NCI-H510A (cell line): ENCODE data around the gene PLEKHA3.
"Not testable (repeated sequence)": the region's sequence is repeated elsewhere in the genome, so short reads cannot be mapped to it uniquely, and the experiment has no call there.

ENCODE experiments used
- DNase-seq: peaks from one replicate; lab custom pipeline; 2025; lab: John Stamatoyannopoulos, UW

PLEKHA3 gene

DNA sequence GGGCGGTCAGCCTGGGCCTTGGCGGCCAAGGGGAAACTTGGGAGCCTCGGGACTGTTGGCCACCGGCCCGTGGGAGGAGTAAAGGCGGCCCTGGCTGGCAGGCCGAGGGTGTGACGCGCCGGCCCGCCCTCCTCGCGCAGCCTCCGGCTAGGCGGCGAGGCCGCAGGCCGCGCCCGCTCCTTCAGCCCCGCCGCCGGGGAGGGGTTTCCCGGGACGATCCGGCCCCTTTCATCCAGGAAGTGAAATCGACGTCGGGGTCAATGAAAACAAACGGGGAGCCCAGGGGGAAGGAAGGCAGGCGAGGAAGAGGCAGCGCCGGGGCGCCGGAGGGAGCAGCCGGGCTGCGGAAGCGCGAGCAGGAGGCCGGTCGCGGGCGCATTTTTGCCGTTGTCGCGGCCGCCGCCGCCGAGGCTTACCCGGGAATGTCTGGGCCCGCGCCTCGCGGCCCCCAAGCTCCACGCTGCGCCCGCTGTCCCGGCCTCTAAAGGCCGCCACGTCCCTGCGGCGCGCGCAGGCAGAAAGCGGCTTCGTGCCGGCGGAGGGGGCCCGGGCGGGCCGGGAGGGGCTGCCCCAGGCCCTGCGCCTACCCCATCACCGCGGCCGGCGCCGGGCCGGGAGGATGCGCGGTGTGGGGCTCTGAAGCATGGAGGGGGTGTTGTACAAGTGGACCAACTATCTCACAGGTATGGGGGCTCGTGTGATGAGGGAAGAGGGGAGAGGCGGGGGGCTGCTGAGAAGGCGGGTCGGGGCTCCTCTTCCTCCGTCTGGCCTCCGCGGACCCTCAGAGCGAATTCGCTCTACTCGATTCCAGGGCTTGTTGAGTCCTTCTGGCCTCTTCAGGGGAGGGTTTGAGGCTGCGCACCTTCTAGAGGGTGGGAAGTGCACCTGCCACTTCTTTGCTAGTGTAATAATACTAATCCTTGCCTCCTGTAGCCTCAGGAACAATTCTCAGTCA is at the start of gene PLEKHA3:
TSS of gene PLEKHA3 (plus strand) at position 231 of the 955 bp plus-strand sequence. CDS start at position 644, 413 bp downstream.
- DNase-seq = peak; percentile 99

DNA sequence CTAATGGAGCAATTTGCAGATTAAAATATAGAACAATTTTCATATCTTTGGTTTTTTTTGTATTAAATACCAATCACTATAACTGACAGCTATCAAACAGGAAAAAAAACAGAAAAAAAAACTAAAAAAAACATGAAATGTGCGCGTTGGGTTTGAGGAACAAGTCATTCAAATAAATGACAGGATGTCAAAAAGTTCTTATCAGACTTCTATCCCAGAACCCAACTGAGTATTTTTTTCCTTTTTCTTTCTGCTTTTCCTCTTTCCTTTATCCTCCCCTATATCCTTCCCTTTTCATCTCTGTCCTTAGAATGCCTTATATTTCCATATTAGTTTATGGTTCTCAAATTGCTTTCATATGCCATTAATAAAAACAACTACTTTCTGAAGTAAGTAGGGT is 43.6 kb upstream of the PLEKHA3 start:
- no peak for DNase-seq

DNA sequence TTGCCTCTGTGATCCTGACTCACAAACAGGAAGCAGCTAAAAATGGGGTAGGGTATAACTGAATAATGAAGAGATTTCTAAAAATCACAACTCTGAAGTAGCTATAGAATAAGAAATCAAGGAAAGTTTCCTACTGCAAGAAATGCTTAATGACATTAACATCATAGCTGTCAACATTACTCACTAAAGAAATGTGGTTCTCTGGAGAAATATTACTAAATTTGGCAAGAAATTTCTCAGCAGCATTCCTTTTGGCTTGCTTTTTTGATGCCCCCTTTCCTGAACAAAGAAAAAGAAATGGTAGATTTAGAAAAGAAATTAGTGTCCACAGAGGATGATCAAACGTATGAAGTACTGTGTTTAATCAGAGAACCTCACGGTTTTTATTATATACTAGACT is 38.8 kb upstream of the PLEKHA3 start:
- no peak for DNase-seq

DNA sequence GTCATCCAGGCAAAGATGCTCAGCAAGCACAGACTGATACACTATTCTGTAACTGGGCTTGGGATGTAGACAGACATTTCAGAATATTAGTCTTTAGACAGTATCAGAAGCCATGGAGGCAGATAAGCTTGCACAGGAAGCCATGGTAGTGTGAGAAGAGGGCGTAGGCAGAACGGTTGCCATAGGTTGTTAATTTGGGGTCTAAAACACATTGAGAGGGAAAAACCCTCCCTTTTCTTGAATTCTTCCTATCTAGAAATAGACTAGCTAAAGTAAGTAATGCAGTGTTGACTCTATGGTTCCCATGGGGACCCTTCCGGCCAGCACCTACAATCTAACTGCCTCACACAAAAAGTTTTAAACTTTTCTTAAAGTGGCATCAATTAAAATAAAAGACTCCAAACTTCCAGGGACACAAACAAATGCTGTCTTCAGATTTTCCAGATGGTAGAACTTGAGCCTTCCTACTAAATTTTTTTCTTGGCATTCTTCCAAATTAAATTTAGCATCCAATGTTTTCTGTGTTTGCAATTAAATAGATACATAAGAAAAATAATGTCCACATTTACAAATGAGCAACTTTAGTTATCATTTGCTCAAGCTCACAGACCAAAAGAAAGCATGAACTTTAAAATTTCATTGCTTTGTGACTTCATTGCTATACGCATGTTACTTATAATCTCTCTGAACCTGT is 31.1 kb upstream of the PLEKHA3 start:
- no peak for DNase-seq

DNA sequence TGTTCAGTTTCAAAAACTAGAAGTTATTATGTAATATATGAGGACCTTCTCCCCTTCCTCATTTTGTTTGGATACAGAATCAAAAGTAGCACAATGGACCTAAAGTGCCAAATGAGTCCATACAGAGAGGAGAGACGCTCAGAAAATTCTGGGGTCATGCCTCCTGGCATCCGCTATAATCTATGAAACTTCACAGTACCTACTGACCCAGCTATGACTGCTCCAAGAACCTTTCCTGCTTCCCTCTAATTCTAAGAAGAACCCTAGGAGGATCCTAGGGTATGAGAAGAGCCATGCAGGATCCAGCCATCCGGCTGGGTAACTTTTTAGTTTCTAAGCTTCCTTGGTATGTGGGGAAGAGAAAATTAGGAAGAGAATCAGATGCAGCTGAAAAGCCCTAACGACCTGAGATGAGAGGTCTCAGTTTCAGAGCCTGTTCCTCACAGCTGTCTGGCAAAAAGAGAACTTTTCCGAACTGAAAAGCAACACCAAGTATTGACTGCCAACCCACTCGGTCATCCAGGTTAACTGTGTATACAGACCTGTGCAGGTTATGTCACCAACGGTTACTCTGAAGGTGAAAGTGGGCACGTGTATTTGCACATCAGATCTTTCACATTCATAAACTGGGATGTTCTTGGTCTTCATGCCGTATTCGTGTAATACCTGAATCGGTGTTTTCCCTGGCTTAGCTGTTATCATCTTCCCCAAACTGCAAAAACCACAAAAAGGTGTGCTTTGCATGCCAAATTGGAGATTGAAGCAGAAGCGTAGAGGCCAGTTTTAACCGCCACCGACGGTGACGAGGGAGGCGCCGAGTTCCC is 30.3 kb upstream of the PLEKHA3 start:
- DNase-seq = no peak

DNA sequence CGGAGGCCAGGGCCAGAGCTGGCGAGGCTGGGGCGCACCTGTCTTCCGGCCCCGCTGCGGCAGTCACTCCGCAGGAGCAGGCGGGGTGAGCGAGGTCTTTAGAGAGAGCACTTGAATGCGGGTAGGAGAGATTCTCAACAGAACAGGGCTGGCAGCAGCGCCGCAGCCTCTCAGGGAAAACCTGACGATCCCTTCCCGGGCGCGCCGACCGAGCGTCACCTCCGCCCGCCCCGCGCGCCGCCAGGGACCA is 29.8 kb upstream of the PLEKHA3 start:
- DNase-seq = peak; percentile 97

DNA sequence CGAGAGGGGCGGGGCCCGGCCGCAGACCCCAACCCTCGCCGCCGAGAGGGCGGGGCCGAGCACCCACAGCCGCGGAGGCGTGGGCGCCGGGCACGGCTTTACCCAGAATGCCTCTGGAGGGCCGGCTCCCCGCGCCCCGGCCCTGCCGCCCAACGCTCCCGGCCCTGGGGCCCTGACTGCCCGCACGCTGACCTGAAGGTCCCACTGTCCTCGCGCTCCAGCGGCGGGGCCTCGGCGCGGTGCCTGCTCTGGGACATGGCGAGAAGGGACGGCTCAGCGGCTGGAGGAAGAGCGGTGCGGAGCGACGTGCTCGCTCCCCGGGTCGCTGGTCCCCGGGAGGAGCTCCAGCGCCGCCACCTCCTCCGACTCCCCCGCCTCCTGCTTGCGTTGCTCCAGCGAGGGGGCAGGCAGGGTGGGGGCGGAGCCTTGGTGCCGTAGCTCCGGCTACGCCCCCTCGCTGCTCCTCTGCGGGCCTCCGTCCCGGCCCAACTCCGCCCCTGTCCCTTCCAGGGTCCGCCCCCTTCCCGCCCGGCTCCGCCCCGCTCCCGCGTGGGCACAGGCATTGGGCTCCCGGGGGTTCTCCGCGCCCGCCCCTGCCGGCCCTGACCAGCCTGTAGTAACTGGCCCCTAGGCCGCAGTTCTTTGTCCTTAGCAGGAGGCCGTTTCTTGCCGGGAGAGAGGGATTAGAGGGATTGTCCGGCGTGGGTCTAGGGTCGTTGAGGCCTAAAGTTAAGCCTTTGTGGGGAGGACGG is 29.3 kb upstream of the PLEKHA3 start, which contains the start of the genes PJVK and PRKRA:
TSS of gene PJVK (plus strand) at position 605 of the 752 bp plus-strand sequence. CDS start 2,032 bp downstream, outside the sequence.
TSS of gene PRKRA (minus strand) at position 402 of the 752 bp plus-strand sequence. CDS start at position 257, 145 bp downstream.
- DNase-seq = peak; percentile 98

DNA sequence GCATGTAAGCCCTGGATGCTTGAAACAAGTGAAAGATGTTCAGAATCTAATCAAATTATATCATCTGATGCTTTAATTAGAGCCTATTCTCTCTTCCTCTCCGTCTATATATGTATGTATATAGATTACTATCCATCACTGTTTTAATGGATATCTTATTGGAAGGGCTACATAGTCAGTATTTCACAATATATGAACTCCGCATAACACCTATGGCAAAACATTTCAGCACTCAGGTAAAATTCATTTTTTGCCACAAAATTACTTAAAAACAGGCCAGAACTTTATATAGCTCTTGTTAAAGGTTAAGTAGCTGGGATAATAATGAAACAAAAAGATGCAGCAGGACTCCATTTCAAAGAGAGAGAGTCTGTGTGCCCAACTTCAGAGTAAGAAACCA is 27.9 kb upstream of the PLEKHA3 start:
- no peak for DNase-seq

DNA sequence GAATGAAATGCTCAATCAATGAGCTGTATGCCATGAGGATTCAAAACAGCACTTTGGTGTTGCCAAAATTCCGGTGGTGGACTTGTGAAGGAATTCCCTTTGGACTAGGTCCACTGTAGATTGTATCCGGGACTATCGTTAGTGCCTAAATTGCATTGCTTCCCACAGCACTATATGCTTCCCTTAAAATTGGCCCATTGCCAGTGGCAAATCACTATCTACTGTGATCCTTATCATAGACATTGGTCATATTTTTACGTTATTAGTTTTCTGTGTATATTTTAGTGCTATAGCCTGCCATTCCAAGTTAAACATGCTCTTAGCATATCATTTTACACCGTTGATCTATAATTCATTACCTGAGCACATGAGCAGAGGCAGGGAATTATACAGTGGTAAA is 27.4 kb upstream of the PLEKHA3 start:
- DNase-seq = no peak

DNA sequence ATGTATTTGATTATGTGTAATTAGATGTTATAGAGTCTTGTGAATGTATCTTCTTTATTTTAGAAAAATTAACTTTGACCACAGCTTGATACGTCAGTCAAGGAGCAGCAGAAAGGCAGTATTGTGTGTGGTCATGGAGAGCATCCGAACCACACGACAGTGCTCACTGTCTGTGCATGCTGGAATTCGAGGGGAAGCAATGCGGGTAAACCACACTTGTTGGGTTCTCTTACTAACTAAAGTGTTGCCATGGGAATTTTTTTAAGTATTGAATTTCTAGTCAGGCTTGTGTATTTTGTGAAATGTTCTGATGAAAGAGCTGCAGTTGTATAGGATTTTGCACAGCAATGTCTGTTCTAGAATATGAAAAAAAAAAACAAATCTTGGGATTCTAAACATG is 24.3 kb upstream of the PLEKHA3 start:
- DNase-seq = no peak

DNA sequence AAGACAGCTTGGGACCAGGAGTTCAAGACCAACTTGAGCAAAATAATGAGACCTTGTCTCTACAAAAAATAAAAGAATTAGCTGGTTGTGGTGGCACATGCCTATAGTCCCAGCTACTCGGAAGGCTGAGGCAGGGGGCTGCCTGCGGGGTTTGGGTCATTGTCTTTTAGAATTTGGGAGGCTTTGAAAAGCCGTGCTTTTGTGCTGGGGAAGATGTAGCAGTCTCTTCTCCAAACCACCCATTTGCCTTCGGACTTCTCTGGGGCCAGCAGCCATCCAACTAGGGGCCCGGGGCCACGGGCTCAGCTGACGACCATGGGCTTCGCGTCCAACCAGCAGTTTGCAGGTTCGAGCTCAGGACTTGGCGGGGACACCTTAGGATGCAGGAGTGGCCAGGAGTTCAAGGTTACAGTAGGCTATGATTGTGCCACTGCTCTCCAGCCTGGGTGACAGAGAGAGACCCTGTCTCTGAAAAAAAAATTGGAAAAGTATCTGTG is 22.8 kb upstream of the PLEKHA3 start:
- no peak for DNase-seq

DNA sequence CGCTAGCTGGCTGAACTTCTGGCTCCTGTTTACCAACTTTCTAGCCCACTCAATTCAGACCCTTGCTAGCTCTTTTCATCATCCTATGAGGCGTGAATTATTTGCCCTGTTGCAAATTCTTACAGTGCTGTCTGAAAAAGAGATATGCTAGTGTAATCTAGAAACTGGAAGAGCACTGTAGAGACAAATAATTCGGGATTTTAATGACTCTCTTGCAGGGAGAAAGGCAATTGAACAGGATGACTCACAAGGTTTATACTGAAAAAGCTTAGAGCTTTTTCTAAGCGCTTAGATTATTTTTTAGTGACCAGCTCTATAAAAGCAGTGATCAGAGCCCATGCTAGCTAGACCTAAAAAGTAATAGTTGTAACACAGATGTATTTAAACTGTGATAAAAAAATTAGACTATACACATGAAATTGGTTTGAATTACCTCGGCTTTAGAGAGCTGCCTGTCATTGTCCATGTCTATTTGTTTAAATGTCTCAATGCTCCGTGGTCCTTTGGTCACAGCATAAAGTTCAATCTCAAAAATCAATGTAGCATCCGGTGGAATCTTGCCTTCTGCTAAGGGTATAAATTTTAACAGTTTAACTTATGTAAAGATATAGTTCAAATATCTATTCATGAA is 10.9 kb upstream of the PLEKHA3 start:
- DNase-seq = no peak

DNA sequence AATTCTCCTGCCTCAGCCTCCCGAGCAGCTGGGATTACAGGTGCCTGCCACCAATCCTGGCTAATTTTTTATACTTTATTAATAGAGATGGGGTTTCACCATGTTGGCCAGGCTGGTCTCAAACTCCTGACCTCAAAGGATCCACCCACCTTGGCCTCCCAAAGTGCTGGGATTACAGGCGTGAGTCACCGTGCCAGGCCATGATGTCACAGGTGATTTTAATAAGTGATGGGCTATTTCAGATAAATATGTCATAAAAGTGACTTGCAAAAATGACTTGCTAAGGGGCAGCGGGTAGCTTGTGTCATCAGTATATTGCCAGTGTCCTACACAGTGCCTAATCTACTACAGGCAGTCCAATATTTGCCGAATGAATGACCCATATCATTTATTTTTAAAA is 8.9 kb upstream of the PLEKHA3 start:
- not testable (repeated sequence) for DNase-seq

DNA sequence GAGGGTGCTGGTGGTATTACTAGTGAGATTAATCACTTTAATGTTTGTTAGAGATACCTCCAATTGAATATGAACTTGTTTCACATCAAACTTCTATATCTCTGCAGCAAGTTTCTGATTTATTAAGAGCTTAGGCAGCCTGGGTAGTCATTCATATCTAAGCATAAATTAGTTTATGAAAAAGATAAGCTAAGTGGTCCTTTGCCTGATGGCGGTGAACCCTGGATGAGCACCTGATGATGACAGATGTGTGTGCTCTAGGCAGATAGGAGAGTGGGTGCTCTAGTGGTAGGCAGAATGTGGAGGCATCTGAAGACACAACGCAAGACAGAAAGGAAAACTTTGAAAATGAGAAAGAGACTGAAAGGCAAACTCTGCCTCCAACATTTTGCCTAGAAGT is 6.9 kb upstream of the PLEKHA3 start:
- DNase-seq = no peak

DNA sequence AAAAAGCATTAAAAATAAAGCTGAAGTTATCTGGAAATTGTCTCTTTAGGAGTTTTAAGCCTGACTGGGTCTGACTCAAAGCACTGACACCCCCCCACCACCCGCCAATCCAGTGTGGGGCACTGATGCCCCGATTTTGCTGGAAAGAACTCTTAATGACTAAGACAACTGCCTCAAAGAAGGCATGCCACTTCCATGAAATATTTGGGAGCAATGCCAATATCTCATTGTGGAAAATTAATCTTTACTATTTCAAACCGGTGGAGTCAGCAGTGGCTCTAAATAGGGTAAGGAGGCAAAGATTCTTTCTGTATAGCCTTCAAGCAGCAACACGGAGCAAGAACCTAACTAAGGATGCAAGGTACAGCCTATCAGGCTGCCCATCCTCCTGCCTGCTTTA is 6.3 kb upstream of the PLEKHA3 start:
- no peak for DNase-seq

DNA sequence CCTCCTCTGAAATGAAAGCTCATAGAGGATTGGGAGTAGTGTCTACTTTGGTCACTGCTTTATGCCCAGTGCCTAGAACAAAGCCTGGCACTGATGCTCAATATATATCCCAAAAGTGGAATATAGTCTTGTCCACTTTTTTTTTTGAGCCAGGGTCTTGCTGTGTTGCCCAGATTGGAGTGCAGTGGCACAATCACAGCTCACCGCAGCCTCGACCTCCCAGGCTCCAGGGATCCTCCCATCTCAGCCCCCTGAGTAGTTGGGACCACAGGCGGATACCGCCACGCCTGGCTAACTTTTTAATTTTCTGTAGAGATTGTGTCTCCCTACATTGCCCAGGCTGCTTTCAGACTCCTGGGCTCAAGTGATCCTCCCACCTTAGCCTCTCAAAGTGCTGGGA is 5.7 kb upstream of the PLEKHA3 start:
- no peak for DNase-seq

DNA sequence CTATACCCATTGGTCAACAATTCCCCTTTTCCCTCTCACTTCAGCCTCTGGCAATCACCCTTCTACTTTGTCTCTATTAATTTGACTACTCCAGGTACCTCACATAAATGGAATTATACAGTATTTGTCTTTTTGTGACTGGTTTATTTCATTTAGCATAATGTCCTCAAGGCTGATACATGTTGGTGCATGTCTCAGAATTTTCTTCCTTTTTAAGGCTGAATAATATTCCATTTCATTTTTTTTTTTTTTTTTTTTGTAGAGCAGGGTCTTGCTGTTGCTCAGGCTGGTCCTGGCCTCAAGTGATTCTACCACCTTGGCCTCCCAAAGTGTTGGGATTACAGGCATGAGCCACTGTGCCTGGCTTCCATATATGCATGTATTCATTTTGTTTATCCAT is 3.8 kb upstream of the PLEKHA3 start:
- no peak for DNase-seq

DNA sequence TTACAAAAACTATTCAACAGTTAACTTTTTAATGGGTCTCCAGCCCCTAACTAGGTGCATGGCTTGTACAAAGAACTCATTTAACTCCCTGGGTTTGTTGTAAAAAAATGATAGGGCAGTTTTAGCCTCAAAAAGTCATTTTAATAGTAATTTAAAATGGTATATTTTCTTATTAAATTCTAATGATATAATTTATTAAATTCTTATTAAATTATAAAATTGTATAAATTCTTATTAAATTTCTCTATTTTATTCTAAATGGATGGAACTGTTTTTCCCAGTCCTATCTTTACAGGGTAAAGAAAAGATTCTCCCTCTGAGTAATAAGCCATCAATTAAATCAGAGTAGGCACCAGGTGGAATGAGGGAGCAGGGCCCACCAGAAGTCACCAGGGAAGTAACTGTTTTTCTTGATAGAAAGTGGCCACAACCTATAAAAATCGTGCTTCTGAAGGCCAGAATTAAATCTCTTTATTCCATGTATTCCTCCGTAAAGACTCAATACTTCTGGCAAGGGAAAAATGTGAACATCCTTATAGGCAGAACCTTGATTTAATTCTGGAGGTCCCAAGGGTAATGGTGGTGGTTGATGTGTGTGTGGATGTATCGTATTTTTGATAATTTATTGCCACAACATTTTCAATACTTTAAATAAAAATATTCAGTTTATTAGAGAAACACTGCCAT is 2.7 kb upstream of the PLEKHA3 start:
- DNase-seq = no peak

DNA sequence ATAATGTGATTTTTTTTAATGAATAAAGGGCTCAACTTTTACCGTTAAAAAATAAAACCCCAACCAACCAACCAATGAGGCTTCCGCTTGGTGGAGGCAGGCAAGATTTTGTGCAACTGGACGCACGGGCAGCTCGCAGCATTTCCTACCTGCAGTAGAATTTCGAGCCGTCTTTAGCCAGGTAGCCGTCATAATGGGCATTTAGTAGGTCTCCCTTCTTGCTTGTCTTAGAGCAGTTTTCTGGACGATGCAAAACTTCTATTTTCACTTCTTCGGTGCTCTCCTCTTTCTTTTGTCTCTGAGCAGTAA is 2.2 kb upstream of the PLEKHA3 start:
- no peak for DNase-seq

DNA sequence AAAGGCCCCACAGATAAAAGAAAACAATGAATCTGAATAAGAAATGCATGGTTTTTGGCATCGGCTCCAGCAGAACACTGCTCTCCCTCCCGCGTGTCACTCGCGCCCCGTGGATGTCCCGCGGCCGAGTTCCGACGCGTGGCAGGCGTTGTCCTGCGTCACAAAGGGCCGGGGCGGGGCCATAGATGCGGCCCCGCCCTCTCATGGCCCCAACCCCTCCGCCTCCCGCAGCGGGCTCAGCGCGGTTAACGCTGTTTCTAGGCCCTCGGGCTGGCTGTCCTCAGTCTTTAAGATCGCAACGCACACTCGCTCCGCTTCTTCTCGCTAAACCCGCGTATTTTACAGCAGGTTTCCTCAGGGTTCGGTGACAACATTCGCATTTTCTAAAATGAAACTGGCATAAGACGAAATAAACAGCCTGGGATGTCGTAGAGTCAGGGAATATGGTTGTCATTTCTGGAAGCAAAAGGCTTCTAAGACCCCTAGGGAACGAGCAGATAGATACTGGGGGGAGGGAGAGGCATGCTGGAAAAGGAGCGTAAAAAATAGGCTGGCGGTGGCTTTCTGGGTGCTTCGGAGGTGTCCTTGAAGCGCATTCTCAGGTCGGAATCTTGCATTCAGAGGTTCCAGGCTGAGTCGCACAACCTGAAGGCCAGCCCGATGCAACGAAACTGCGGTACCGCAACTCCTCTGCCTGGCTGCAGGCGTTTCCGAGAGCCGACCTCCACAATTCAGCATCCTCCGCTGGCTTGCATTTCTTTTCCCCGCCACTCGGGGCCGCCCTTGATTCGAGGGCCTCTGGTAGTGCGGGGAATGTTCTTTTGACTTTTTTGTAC is 1.6 kb upstream of the PLEKHA3 start, which contains the start of gene FKBP7:
TSS of gene FKBP7 (minus strand) at position 162 of the 836 bp plus-strand sequence. CDS start at position 61, 101 bp downstream.
- peak; percentile 90 for DNase-seq
